HG02610 (cell line): Measurements from ENCODE around the gene TCEAL6.
"Not testable (repeated sequence)": the region's sequence is repeated elsewhere in the genome, so short reads cannot be mapped to it uniquely, and the experiment has no call there.

Source experiments
- ATAC-seq: cut with Tn5 transposase; IDR thresholded peaks from one replicate; pipeline ENCODE4 v1.9.1; 2021; ENCODE audit warnings: mild to moderate bottlenecking, moderate library complexity; ENCODE audit not compliant: unreplicated experiment

TCEAL6 gene

DNA sequence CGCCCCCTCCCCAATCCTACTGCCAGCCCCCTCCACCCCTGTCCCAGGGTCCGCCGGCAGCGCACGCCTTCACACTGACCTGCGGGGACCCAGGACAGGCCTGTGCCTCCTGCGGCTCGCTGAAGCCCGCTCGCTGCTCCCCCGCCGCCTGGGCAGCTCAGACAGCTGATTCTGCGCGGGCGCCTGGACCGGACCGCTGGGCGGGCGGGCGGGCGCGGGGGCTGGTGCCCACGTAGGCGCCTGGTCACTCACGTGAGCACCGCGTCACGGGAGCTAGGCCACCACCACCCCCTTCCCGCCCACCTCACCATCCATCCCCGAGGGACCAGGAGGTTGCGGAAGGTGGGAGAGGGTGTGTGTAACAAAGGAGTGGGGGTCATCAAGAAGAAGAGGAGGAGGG lies at the start of gene TCEAL6:
Gene TCEAL6 (minus strand): TSS at position 208 of the 400 bp plus-strand sequence.
- not testable (repeated sequence) for ATAC-seq

DNA sequence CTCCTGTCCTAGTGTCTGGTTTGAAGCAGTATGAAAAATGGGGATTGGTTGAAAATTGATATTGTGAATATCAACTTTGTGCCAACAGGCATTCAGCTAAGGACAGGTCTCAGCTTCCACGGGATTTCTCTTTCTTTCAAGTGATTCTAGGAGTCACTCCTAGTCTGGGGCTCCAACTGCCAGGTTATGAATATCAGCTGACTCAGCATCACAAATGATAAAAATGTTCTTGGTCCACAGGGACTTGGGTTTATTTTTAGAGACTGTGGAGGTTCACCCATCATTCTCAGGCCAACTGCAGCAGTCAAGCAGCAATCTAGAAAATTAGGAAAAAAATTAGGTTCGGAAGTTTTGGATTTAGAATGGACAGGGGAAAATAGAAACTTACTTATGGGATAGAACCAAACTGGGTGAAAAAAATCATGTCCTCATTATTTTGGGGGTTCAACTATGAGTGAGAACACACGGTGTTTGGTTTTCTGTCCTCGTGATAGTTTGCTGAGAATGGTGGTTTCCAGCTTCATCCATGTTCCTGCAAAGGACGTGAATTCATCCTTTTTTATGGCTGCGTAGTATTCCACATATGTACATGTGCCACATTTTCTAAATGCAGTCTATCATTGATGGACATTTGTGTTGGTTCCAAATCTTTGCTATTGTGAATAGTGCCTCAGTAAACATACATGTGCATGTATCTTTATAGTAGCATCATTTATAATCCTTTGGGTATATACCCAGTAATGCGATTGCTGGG lies 43.9 kb upstream of the TCEAL6 start:
- no peak for ATAC-seq

DNA sequence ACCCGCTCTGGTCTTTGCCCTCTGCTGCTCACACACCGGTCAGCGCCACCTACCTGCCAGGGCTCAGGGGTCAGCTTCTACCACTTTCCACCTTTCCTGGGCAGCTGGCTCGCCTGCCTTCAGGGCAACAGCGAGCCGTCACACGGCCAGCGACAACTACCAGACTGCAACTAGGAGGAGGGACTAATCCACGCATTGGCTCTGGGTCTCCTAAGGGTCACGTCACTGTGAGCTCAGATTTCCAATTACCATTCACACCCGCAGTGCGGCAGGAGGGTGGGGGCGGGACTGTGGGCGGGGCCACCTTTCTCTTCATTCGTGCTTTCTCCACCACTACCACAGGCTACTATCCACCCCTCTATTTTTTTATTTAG lies 13.5 kb upstream of the TCEAL6 start, which contains the start of gene BEX5:
Gene BEX5 (minus strand): TSS at position 172 of the 374 bp plus-strand sequence. CDS start 1,712 bp downstream, outside the sequence.
- peak; percentile 94 for ATAC-seq

DNA sequence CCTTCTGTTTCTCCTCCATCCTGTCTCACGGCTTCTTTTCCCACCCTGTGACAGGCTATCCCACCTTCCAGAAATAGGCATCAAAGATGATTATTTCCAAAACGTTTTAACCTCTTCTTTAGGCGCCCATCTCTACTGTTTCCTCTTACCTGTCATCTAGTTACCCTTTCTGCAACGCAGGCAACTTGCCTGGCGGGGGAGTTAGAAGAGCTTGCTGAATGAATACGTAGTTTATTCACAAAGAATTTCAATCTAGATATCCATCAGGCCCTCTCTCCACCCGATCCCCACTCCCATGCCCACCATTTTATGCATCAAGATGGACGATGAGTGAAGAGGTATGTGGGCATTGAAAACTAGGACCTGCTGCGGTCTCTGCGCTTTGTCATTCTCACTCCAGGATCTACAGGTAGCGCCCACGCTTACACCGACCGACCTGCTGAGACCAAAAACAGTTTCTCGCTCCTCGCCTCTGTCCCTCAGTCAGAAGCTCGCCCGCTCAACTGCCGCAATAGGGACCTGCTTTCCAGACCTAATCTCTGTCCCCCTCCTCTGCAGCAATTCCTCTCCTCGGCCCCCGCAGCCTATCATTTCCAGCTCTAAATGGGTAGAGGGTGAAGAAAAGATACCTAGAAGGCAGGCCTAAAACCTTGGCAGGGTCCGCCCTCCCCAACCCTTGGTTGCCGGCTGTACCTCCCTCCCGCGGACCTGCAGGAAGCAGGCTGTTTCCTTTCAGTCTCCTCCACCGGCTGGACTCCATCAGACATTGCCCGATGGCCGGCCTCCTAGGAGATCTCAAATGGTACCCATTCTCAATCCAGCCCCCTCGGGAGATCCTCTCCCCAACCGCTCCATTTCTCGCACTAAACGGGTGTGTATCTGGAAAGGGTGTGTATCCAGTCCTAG lies 12.9 kb upstream of the TCEAL6 start:
- ATAC-seq, result peak; percentile 20

DNA sequence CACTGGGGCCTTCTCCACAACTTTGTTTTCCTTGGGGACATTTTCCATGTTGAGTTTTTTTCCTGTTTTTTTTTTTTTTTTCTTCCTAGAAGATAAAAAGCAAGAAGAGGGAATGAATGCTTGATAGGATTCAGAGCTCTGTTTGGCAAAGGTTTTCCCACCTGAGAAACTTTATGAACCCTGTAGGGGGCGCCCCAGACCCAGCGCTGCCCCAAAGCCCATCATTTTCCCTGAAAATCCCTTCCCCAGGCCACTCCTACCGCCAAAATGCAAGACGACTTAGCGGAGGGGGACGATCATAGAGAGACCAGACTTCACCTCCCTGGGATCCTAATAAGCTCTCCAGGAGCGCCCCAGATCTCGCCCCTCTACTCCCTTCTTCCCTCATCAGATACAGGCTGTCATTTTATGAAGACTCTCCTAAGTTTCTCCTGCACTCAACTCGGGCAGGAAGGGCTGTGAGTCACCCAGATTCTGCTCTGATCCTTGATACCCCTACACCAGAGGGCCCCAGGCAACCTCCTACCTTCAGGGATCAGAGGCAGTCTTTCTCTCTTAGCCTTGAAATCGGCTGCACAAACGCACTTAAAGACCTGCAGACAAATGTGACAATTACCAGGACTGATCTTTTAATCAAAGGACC lies 12.1 kb upstream of the TCEAL6 start:
- ATAC-seq, result no peak

DNA sequence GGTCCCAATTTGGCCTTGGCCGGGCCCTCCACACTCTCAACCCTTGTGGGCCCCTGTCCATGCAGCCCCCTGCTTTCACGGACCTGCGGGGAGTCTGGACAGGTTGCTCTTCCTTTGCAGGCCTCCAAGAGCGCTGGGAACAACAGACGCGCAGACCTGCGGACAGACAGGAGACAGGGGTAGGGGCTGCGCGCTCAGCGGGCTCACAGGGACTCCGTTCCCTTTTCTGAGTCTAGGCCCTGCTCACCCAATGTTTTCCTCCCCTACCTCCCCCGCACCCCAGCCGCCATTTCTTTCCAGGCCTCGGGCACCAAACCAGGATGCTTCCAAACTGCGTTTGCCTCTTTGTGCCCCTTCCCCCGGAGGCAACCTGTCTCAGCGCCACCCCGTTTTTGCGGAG lies 650 bp downstream of the TCEAL6 start:
- ATAC-seq, result not testable (repeated sequence)

DNA sequence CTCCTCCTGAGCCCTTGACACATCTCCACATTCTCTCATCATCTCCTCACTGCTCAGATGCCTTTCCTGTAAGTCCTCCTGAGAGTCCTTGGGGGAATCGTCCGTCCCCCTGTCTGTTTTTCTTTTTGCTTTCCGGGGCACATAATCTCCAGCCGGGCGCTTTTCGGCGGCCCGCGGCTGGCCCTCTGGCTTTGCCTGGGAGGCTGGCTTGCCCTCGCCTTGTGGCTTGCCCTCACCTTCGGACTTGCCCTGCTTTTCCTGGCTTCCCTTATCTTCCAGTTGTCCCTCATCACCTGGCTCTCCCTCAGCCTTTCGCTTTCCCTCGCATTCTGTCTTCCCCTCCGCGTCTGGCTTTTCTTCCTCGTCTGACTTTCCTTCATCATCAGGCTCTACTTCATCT lies 1.4 kb downstream of the TCEAL6 start:
- not testable (repeated sequence) for ATAC-seq

DNA sequence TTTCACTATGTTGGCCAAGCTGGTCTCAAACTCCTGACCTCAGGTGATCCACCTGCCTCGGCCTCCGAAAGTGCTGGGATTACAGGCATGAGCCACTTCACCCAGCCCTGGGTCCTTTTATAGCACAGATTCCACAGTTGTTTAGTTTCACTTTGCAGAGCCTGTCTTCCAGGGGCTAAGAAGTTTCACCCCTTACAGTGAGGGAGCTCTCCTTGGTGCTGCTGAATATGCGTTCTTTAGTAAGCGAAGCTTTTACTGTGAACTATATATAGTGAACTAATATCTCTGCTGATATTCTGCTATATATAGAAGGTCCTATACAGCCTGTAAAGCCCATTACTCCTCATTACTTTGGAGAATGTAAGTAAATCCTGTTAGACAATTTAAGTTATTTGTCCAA lies 4.2 kb downstream of the TCEAL6 start:
- ATAC-seq, result no peak

DNA sequence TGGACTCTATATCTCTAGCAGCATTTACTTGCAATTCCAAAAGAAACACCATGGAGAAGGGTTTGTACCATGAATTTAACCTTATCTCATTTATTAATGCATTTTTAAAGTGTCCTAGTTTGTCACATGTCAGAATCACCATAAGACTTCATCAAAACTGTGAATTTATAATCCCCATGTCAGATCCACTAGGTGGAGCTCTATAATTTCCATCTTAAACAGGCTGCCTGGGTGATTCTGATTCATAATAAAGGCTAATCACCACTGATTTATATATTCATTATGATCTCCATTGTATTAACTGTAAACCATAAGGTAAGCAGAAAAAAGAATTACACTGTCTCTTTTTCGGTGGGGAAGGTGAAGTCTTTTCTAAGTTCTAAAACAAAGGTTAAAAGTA lies 12.8 kb downstream of the TCEAL6 start:
- ATAC-seq, result no peak

DNA sequence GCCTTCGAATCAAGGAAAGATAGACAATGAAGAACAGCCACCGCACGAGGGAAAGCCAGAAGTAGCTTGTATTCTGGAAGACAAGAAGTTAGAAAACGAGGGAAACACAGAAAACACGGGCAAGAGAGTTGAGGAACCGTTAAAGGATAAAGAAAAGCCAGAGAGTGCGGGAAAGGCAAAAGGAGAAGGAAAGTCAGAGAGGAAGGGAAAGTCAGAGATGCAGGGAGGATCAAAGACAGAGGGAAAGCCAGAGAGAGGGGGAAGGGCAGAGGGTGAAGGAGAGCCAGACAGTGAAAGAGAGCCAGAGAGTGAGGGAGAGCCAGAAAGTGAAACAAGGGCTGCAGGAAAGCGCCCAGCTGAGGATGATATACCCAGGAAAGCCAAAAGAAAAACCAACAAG lies 15.4 kb downstream of the TCEAL6 start:
- ATAC-seq, result no peak

DNA sequence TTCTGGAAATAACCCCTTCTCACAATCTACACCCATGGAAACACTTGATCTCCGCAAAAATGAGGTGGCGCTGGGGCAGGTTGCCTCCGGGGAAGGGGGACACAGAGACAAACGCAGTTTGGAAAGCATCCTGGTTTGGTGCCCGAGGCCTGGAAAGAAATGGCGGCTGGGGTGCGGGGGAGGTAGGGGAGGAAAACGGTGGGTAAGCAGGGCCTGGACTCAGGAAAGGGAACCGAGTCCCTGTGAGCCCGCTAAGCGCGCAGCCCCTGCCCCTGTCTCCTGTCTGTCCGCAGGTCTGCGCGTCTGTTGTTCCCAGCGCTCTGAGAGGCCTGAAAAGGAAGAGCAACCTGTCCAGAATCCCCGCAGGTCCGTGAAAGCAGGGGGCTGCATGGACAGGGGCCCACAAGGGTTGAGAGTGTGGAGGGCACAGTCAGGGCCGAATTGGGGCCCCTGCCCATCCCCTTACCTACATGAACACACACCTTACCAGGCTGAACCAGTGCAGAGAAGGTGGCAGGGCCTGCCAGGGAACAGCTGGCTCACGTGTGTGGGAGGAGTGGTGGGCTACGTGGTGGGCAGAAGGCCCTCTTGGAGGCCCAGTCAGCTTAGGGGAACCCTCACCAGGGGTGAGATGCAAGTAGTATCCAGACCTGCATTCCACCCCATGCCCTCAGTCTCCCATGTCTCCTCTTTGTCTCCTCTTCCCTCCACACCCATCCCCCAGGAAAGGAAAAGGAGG lies 16.0 kb downstream of the TCEAL6 start:
- ATAC-seq, result not testable (repeated sequence)

DNA sequence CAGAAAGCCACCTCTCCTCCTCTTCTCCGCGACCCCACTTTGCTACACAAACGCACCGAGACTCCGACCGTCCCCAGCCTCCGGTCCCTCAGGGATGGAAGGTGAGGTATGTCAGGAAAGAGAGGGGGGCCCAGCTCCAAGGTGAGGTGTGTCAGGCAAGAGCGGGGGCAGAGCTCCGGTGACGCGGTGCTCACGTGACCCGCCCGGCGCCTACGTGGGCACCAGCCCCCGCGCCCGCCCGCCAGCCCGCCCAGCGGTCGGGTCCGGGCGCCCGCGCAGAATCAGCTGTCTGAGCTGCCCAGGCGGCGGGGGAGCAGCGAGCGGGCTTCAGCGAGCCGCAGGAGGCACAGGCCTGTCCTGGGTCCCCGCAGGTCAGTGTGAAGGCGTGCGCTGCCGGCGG lies 16.8 kb downstream of the TCEAL6 start, which contains the start of gene TCEAL2:
Gene TCEAL2 (plus strand): TSS at position 244 of the 400 bp plus-strand sequence. CDS start 1,152 bp downstream, outside the sequence.
- not testable (repeated sequence) for ATAC-seq

DNA sequence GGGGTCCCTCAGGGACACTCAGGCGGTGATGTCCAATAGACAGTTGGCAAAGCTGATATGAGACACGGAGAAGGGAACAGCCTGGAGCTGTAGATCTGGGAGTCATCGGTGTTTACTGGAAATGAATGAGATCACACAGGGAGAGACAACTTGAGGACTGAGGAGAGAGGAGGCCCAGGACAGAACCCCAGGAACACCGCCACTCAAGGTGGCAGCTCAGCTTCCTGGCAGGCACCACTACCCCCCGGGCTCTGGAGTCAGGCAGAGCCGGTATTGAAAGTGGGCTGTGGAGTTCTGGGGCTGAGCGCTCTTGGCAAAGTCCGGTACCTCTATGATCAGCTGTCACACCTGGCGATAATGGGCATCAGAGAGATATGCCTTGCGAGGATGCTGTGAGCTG lies 17.3 kb downstream of the TCEAL6 start:
- not testable (repeated sequence) for ATAC-seq

DNA sequence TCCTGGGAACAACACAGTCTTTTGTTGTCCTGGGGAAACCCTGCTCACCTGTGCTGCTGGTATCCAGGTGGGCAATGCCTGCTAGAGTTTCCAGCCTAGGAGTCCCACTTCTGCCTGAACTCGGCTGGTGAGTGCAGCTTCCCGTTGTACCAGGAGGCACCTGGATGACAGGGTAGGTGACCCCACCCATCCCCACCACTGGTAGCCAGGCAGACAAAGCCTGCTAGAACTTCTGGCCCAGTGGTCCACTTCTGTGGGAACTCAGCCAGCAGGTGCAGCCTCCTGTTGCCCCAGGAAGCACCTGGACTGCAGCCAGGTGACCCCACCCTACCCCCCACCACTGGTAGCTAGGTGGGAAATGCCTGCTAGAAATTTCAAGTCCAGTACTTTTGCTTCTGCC lies 26.5 kb downstream of the TCEAL6 start:
- ATAC-seq, result no peak

DNA sequence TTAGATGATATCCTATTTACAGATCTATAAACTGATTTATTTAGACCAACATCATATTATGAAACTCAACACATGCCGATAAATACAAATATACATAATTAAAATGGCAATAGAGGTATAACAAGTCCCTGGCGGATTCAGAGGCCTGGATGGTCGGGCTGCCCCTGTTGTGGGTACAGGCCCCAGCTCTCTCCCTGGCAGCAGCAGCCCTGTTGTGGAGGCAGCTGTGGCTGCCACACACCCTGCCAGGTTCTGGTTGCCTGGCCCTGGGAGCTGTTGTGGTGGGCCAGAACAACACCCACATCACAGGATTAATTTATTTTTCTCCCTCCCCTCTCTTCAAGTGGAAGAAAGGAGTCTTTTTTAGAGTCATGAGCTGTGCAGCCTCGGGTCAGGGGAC lies 28.9 kb downstream of the TCEAL6 start:
- ATAC-seq, result no peak
